Measurements from ENCODE around the gene SLMAP.

DNA sequence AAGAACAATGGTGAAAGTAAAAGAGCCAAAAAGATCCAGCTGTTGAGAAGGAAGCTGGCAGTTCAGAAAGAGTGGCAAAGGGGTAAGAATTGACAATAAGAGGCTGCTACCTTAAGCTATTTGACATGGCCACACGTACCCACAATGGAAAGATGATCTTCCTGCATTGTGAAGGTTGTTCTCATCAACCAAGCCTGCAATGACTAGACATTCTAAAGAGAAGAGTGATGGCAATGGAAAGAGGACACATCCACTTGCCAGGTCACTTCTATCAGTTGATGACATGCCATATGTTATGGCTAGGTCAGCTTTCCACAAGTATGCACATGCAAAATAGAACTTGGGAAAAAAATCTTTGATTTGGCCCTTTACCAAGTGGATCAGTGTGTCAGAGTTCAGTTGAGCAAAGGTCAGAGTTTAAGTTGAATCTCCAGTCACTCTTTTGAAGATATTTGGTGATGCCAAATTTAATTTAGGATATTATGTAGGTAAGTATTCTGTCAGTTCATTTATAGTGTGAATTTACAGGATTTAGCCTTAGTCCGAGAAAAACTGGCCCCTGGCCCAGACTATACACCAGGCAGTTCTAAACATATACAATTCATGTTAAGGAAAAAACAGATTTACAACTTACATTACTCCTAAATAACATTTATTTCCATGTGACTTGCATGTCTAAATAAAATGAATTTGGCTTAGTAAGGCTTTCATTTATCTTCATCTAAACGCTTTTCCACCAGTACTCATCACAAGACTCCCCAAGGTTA, 147.2 kb downstream of the SLMAP start:
- TF ChIP-seq, protein P1, sequence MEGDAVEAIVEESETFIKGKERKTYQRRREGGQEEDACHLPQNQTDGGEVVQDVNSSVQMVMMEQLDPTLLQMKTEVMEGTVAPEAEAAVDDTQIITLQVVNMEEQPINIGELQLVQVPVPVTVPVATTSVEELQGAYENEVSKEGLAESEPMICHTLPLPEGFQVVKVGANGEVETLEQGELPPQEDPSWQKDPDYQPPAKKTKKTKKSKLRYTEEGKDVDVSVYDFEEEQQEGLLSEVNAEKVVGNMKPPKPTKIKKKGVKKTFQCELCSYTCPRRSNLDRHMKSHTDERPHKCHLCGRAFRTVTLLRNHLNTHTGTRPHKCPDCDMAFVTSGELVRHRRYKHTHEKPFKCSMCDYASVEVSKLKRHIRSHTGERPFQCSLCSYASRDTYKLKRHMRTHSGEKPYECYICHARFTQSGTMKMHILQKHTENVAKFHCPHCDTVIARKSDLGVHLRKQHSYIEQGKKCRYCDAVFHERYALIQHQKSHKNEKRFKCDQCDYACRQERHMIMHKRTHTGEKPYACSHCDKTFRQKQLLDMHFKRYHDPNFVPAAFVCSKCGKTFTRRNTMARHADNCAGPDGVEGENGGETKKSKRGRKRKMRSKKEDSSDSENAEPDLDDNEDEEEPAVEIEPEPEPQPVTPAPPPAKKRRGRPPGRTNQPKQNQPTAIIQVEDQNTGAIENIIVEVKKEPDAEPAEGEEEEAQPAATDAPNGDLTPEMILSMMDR (conservative IDR thresholded peaks at IDR 0.05; ENCODE audit: low read length): no peak
- no peak for TF ChIP-seq EZH2phosphoT487 (IDR thresholded peaks at IDR 0.05; ENCODE audit: borderline replicate concordance)
